Hepatocyte (in vitro differentiated cells): ENCODE data around the gene MTHFD1L. TPM values are rescaled to one million over a fixed set of nuclear protein-coding genes. Genes with fewer than 3 reads are reported as not detected.

Experiments
- DNase-seq: peaks from one replicate; pipeline ENCODE4 v3.0.0-alpha.2; 2016; ENCODE audit warnings: low spot score
- H2AFZ ChIP-seq: fragments of 200-600 bp; sonication (generic); 2 replicates; pipeline ENCODE4 v1.6.0; 2016; ENCODE audit warnings: antibody characterized with exemption, mild to moderate bottlenecking
- H3K27ac ChIP-seq: fragments of 200-600 bp; sonication (generic); 2 replicates; pipeline ENCODE4 v1.5.1; 2016; ENCODE audit warnings: mild to moderate bottlenecking
- H3K27me3 ChIP-seq: fragments of 200-600 bp; sonication (generic); 2 replicates; pipeline ENCODE4 v1.6.1; 2016
- H3K36me3 ChIP-seq: fragments of 200-600 bp; sonication (generic); replicated peaks from 2 replicates; pipeline ENCODE4 v1.5.1; 2016; ENCODE audit warnings: low read depth; ENCODE audit not compliant: insufficient read depth
- H3K4me1 ChIP-seq: fragments of 200-600 bp; sonication (generic); 2 replicates; pipeline ENCODE4 v1.5.1; 2016; ENCODE audit warnings: mild to moderate bottlenecking, moderate library complexity; ENCODE audit not compliant: insufficient read depth
- H3K4me2 ChIP-seq: fragments of 200-600 bp; sonication (generic); 2 replicates; pipeline ENCODE4 v1.6.0; 2016
- H3K4me3 ChIP-seq: fragments of 200-600 bp; sonication (generic); 2 replicates; pipeline ENCODE4 v1.5.1; 2016; ENCODE audit warnings: mild to moderate bottlenecking
- H3K79me2 ChIP-seq: fragments of 200-600 bp; sonication (generic); 2 replicates; pipeline ENCODE4 v1.6.0; 2017; ENCODE audit warnings: mild to moderate bottlenecking
- H3K9me2 ChIP-seq: fragments of 200-600 bp; sonication (generic); replicated peaks from 2 replicates; pipeline ENCODE4 v1.6.0; 2017; ENCODE audit warnings: mild to moderate bottlenecking; ENCODE audit not compliant: insufficient read depth
- H3K9me3 ChIP-seq: fragments of 200-600 bp; sonication (generic); 2 replicates; pipeline ENCODE4 v1.5.1; 2016; ENCODE audit warnings: low read depth, mild to moderate bottlenecking
- H4K20me1 ChIP-seq: fragments of 200-600 bp; sonication (generic); 2 replicates; pipeline ENCODE4 v1.6.0; 2016; ENCODE audit warnings: mild to moderate bottlenecking; ENCODE audit not compliant: insufficient read depth, poor library complexity, severe bottlenecking
- CTCF ChIP-seq: fragments of 200-600 bp; sonication (generic); IDR thresholded peaks from 2 replicates; pipeline ENCODE4 v1.5.1; 2016; ENCODE audit warnings: antibody characterized with exemption, mild to moderate bottlenecking; ENCODE audit not compliant: poor library complexity
- EZH2 ChIP-seq: fragments of 200-600 bp; sonication (generic); IDR thresholded peaks from 2 replicates; pipeline ENCODE4 v1.6.1; 2016; ENCODE audit warnings: antibody characterized with exemption, mild to moderate bottlenecking, borderline replicate concordance
- EZH2phosphoT487 ChIP-seq: fragments of 200-600 bp; sonication (generic); IDR thresholded peaks from one replicate; pipeline ENCODE4 v1.6.1; 2018; ENCODE audit warnings: antibody characterized with exemption, mild to moderate bottlenecking, low read depth, moderate library complexity; ENCODE audit not compliant: unreplicated experiment, severe bottlenecking
- WGBS: methylation state at CpG from one replicate; pipeline ENCODE4 v1.1.6; 2016; ENCODE audit warnings: low lambda C conversion rate; ENCODE audit errors: missing lambda C conversion rate; 5-methylcytosine and 5-hydroxymethylcytosine counted together
- polyA plus RNA-seq: library from polyadenylated mRNA; unstranded; fragments of >200 nt; fragmentation: Nextera tagmentation; extraction: Ambion mirVana; gene quantifications from 2 replicates; pipeline ENCODE4 v1.2.1, GENCODE V29; 2016
- total RNA-seq: library from RNA; depleted of rRNA; stranded (reverse); fragments of >200 nt; gene quantifications from 2 replicates; pipeline ENCODE4 v1.2.3, GENCODE V29; 2014

MTHFD1L gene
- total and polyA plus RNA-seq, 2 experiments from 2014 or later: 28.4 to 30.8 TPM

- H3K79me2 ChIP-seq: no peaks in the 10 kb centered on the region
- H3K27me3 ChIP-seq: no peaks in the 10 kb centered on the region
- no peaks in the 10 kb centered on the region for H4K20me1 ChIP-seq
- H3K4me2 ChIP-seq: no peak overlapping the region
- no peak overlapping the region for H3K27ac ChIP-seq
- no peak overlapping the region for H3K4me3 ChIP-seq
- no peak for TF ChIP-seq EZH2phosphoT487
- no peak for TF ChIP-seq CTCF
- no peak for TF ChIP-seq EZH2
- H3K9me3 ChIP-seq: no peaks in the 10 kb centered on the region
- no peaks in the 10 kb centered on the region for H3K9me2 ChIP-seq
- H2AFZ ChIP-seq: no peak overlapping the region
- H3K36me3 ChIP-seq: peaks cover 4% of the 10 kb centered on the region
- 82% methylated on average over 4 of the region's 4 CpGs for WGBS
- no peaks in the 10 kb centered on the region for H3K4me1 ChIP-seq
- no peak for DNase-seq
Observed at GRCh38 chr6:150969901-150970300, 104.4 kb downstream of the MTHFD1L start.

- TF ChIP-seq EZH2 (no peak), CTCF (no peak), EZH2phosphoT487 (no peak)
- 84% methylated on average over 8 of the region's 8 CpGs for WGBS
- Histone ChIP-seq H3K4me3 (no peak overlapping the region), H3K4me1 (no peaks in the 10 kb centered on the region), H3K79me2 (no peaks in the 10 kb centered on the region), H3K27ac (no peak overlapping the region), H3K9me2 (no peaks in the 10 kb centered on the region), H3K4me2 (no peak overlapping the region), H3K27me3 (no peaks in the 10 kb centered on the region), H3K9me3 (no peaks in the 10 kb centered on the region), H4K20me1 (no peaks in the 10 kb centered on the region), H2AFZ (no peak overlapping the region), H3K36me3 (peaks cover 4% of the 10 kb centered on the region)
- no peak for DNase-seq
Observed at GRCh38 chr6:150971219-150971618, 105.7 kb downstream of the MTHFD1L start.

- TF ChIP-seq EZH2 (no peak), EZH2phosphoT487 (no peak), CTCF (no peak)
- Histone ChIP-seq H3K79me2 (no peaks in the 10 kb centered on the region), H4K20me1 (no peaks in the 10 kb centered on the region), H3K4me2 (no peak overlapping the region), H3K27ac (no peak overlapping the region), H3K4me1 (no peaks in the 10 kb centered on the region), H3K9me2 (no peaks in the 10 kb centered on the region), H3K9me3 (no peaks in the 10 kb centered on the region), H3K4me3 (no peak overlapping the region), H3K36me3 (no peaks in the 10 kb centered on the region), H2AFZ (no peak overlapping the region), H3K27me3 (no peaks in the 10 kb centered on the region)
- no peak for DNase-seq
- 94% methylated on average over 6 of the region's 6 CpGs for WGBS
Observed at GRCh38 chr6:150975136-150975535, 109.6 kb downstream of the MTHFD1L start.

- H3K36me3 ChIP-seq: no peaks in the 10 kb centered on the region
- H3K9me2 ChIP-seq: no peaks in the 10 kb centered on the region
- H2AFZ ChIP-seq: no peak overlapping the region
- H3K27ac ChIP-seq: no peak overlapping the region
- no peak overlapping the region for H3K4me3 ChIP-seq
- DNase-seq: no peak
- H3K9me3 ChIP-seq: no peaks in the 10 kb centered on the region
- no peaks in the 10 kb centered on the region for H3K4me1 ChIP-seq
- H3K79me2 ChIP-seq: no peaks in the 10 kb centered on the region
- H4K20me1 ChIP-seq: no peaks in the 10 kb centered on the region
- no peaks in the 10 kb centered on the region for H3K27me3 ChIP-seq
- TF ChIP-seq EZH2 (no peak), EZH2phosphoT487 (no peak), CTCF (no peak)
- H3K4me2 ChIP-seq: no peak overlapping the region
- WGBS: 93% methylated on average over 2 of the region's 2 CpGs
Observed at GRCh38 chr6:150977281-150977680, 111.8 kb downstream of the MTHFD1L start.
